HepG2 (cell line): ENCODE data around the gene NOVA2. TPM values are rescaled to one million over a fixed set of nuclear protein-coding genes. Genes with fewer than 3 reads are reported as not detected.

Experiments used
- AHR ChIP-seq: IDR thresholded peaks from 2 replicates; pipeline ENCODE4 v1.6.1; 2018; ENCODE audit warnings: missing genetic modification reagents, missing compliant biosample characterization
- ATF7-NPFF ChIP-seq: sonication (generic); formaldehyde crosslinking; IDR thresholded peaks from 2 replicates; pipeline ENCODE4 v1.8.1; 2023; ENCODE audit warnings: mild to moderate bottlenecking, low read depth, missing genetic modification reagents, moderate library complexity
- CENPX ChIP-seq: sonication (generic); formaldehyde crosslinking; IDR thresholded peaks from 2 replicates; pipeline ENCODE4 v1.9.0; 2021; ENCODE audit warnings: mild to moderate bottlenecking, missing genetic modification reagents, moderate library complexity
- FOXK2 ChIP-seq: fragments of 450-650 bp; IDR thresholded peaks from 2 replicates; pipeline ENCODE4 v1.6.1; 2016
- JUND ChIP-seq: sonication (generic); formaldehyde crosslinking; IDR thresholded peaks from 2 replicates; pipeline ENCODE4 v1.8.0; 2022; ENCODE audit warnings: mild to moderate bottlenecking, missing genetic modification reagents
- KLF6 ChIP-seq: IDR thresholded peaks from 2 replicates; pipeline ENCODE4 v1.8.0; 2016; ENCODE audit warnings: missing biosample characterization, missing genetic modification reagents
- MAFF ChIP-seq: IDR thresholded peaks from 2 replicates; pipeline ENCODE4 v1.6.1; 2011; ENCODE audit warnings: low read depth, low read length, improper control_type of control experiment
- MTF1 ChIP-seq: sonication (generic); formaldehyde crosslinking; IDR thresholded peaks from 2 replicates; pipeline ENCODE4 v1.5.0; 2020; ENCODE audit warnings: missing genetic modification reagents
- SRSF1 ChIP-seq: fragments of 200-400 bp; formaldehyde crosslinking; optimal IDR thresholded peaks from 2 replicates; pipeline ENCODE3; 2017; ENCODE audit warnings: mild to moderate bottlenecking, low read depth, low read length, moderate library complexity
- TEAD3 ChIP-seq: optimal IDR thresholded peaks from 2 replicates; pipeline ENCODE3; 2016; ENCODE audit warnings: borderline replicate concordance
- TSC22D2 ChIP-seq: sonication (generic); formaldehyde crosslinking; IDR thresholded peaks from 2 replicates; pipeline ENCODE4 v1.5.1; 2020; ENCODE audit warnings: missing genetic modification reagents, mild to moderate bottlenecking, borderline replicate concordance
- ZNF652 ChIP-seq: IDR thresholded peaks from 2 replicates; pipeline ENCODE4 v1.6.1; 2016; ENCODE audit warnings: low read depth, borderline replicate concordance
- ZNF720 ChIP-seq: sonication (generic); formaldehyde crosslinking; IDR thresholded peaks from 2 replicates; pipeline ENCODE4 v1.4.0; 2020; ENCODE audit warnings: missing genetic modification reagents
- ZSCAN25 ChIP-seq: sonication (generic); formaldehyde crosslinking; IDR thresholded peaks from 2 replicates; pipeline ENCODE4 v1.8.0; 2022; ENCODE audit warnings: mild to moderate bottlenecking, missing genetic modification reagents
- polyA plus RNA-seq, 8 experiments: library from polyadenylated mRNA; depleted of rRNA in 3 of 8; stranded (reverse) in 7 of 8; unstranded in 1 of 8; fragments of >200 nt; fragmentation: Illumina TruSeq in 4 of 8; extraction: Trizol in 4 of 8; gene quantifications; 2 replicates each; pipeline versions ENCODE4 v1.2.1 to v1.2.3, GENCODE V29; 2011 to 2016; ENCODE audit warnings: low read depth in 4 of 8, missing spikeins in 1 of 8, mixed read lengths in 1 of 8; ENCODE audit not compliant: insufficient read depth in 1 of 8
- total RNA-seq, 5 experiments: library from RNA; depleted of rRNA; stranded (reverse); fragments of >200 nt; fragmentation: Illumina TruSeq; extraction: Trizol; gene quantifications; 2 replicates each; pipeline ENCODE4 v1.2.3, GENCODE V29; 2016; ENCODE audit warnings: low read depth in 1 of 5
- TF ChIP-seq, protein P1 (sequence below): sonication (generic); formaldehyde crosslinking; IDR thresholded peaks from 2 replicates; pipeline ENCODE4 v1.5.0; 2020; ENCODE audit warnings: mild to moderate bottlenecking, missing genetic modification reagents, borderline replicate concordance
- TF ChIP-seq, protein P2 (sequence below): sonication (generic); formaldehyde crosslinking; IDR thresholded peaks from 2 replicates; pipeline ENCODE4 v1.5.1; 2020; ENCODE audit warnings: mild to moderate bottlenecking, missing genetic modification reagents, moderate library complexity
- TF ChIP-seq, protein P3 (sequence below): sonication (generic); formaldehyde crosslinking; IDR thresholded peaks from 2 replicates; pipeline ENCODE4 v1.5.1; 2020; ENCODE audit warnings: mild to moderate bottlenecking, moderate library complexity, missing genetic modification reagents

Gene NOVA2
- total and polyA plus RNA-seq, 2 of the 13 experiments (the other 11 are each of a cell fraction or from before 2014, with no cell fraction given), result not detected

DNA sequence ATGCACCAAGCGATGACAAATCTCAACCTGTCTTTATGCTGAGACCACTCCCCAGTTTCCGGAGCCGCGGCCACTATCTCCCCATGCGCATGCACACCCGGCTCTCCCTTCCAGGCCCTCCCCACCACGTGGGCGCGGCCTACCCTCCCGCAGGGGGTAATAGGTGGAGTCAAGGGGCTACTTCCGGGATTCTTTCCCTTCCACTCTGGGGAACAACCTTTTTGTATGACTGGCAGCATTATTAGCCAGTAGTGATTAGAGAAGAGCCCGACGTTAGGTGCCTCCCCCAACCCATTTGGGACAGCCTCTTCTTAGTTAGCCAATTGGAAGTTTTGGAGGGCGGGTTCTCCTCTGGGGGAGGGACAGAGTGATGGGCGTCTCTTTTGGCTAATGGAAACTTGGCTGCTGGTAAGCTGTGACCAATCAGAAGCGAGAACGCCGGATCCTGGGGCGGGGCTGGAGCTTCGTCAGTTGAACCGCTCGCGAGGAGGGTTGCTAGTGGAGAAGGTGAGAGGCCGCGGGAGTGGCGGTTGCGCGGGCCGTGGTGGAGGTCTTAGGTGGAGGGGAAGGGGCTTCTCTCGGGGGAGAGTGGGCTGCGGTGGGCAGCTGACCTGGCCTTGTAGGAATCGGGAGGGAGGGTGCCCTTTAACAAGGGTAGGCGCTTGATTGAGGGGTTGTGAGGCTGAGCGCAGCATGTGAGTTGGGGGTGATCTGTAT is 21.5 kb upstream of the NOVA2 start, which contains the start of gene CCDC61 (continued):
- TF ChIP-seq, protein P1, sequence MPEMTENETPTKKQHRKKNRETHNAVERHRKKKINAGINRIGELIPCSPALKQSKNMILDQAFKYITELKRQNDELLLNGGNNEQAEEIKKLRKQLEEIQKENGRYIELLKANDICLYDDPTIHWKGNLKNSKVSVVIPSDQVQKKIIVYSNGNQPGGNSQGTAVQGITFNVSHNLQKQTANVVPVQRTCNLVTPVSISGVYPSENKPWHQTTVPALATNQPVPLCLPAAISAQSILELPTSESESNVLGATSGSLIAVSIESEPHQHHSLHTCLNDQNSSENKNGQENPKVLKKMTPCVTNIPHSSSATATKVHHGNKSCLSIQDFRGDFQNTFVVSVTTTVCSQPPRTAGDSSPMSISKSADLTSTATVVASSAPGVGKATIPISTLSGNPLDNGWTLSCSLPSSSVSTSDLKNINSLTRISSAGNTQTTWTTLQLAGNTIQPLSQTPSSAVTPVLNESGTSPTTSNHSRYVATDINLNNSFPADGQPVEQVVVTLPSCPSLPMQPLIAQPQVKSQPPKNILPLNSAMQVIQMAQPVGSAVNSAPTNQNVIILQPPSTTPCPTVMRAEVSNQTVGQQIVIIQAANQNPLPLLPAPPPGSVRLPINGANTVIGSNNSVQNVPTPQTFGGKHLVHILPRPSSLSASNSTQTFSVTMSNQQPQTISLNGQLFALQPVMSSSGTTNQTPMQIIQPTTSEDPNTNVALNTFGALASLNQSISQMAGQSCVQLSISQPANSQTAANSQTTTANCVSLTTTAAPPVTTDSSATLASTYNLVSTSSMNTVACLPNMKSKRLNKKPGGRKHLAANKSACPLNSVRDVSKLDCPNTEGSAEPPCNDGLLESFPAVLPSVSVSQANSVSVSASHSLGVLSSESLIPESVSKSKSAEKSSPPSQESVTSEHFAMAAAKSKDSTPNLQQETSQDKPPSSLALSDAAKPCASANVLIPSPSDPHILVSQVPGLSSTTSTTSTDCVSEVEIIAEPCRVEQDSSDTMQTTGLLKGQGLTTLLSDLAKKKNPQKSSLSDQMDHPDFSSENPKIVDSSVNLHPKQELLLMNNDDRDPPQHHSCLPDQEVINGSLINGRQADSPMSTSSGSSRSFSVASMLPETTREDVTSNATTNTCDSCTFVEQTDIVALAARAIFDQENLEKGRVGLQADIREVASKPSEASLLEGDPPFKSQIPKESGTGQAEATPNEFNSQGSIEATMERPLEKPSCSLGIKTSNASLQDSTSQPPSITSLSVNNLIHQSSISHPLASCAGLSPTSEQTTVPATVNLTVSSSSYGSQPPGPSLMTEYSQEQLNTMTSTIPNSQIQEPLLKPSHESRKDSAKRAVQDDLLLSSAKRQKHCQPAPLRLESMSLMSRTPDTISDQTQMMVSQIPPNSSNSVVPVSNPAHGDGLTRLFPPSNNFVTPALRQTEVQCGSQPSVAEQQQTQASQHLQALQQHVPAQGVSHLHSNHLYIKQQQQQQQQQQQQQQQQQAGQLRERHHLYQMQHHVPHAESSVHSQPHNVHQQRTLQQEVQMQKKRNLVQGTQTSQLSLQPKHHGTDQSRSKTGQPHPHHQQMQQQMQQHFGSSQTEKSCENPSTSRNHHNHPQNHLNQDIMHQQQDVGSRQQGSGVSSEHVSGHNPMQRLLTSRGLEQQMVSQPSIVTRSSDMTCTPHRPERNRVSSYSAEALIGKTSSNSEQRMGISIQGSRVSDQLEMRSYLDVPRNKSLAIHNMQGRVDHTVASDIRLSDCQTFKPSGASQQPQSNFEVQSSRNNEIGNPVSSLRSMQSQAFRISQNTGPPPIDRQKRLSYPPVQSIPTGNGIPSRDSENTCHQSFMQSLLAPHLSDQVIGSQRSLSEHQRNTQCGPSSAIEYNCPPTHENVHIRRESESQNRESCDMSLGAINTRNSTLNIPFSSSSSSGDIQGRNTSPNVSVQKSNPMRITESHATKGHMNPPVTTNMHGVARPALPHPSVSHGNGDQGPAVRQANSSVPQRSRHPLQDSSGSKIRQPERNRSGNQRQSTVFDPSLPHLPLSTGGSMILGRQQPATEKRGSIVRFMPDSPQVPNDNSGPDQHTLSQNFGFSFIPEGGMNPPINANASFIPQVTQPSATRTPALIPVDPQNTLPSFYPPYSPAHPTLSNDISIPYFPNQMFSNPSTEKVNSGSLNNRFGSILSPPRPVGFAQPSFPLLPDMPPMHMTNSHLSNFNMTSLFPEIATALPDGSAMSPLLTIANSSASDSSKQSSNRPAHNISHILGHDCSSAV (CRISPR knock-in tag), result no peak
- TF ChIP-seq ZSCAN25, result 0 out of 2 replicates have a peak, but pooled peaks have one; percentile 52
- peak; percentile 12; the same call in 1 of the 2 replicates for TF ChIP-seq TSC22D2 (CRISPR knock-in tag)
- TF ChIP-seq MAFF, result no peak
- TF ChIP-seq, protein P2, sequence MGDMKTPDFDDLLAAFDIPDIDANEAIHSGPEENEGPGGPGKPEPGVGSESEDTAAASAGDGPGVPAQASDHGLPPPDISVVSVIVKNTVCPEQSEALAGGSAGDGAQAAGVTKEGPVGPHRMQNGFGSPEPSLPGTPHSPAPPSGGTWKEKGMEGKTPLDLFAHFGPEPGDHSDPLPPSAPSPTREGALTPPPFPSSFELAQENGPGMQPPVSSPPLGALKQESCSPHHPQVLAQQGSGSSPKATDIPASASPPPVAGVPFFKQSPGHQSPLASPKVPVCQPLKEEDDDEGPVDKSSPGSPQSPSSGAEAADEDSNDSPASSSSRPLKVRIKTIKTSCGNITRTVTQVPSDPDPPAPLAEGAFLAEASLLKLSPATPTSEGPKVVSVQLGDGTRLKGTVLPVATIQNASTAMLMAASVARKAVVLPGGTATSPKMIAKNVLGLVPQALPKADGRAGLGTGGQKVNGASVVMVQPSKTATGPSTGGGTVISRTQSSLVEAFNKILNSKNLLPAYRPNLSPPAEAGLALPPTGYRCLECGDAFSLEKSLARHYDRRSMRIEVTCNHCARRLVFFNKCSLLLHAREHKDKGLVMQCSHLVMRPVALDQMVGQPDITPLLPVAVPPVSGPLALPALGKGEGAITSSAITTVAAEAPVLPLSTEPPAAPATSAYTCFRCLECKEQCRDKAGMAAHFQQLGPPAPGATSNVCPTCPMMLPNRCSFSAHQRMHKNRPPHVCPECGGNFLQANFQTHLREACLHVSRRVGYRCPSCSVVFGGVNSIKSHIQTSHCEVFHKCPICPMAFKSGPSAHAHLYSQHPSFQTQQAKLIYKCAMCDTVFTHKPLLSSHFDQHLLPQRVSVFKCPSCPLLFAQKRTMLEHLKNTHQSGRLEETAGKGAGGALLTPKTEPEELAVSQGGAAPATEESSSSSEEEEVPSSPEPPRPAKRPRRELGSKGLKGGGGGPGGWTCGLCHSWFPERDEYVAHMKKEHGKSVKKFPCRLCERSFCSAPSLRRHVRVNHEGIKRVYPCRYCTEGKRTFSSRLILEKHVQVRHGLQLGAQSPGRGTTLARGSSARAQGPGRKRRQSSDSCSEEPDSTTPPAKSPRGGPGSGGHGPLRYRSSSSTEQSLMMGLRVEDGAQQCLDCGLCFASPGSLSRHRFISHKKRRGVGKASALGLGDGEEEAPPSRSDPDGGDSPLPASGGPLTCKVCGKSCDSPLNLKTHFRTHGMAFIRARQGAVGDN (CRISPR knock-in tag), result peak; percentile 63
- no peak for TF ChIP-seq SRSF1
- TF ChIP-seq ZNF720, result no peak
- TF ChIP-seq AHR, result no peak
- TF ChIP-seq, protein P3, sequence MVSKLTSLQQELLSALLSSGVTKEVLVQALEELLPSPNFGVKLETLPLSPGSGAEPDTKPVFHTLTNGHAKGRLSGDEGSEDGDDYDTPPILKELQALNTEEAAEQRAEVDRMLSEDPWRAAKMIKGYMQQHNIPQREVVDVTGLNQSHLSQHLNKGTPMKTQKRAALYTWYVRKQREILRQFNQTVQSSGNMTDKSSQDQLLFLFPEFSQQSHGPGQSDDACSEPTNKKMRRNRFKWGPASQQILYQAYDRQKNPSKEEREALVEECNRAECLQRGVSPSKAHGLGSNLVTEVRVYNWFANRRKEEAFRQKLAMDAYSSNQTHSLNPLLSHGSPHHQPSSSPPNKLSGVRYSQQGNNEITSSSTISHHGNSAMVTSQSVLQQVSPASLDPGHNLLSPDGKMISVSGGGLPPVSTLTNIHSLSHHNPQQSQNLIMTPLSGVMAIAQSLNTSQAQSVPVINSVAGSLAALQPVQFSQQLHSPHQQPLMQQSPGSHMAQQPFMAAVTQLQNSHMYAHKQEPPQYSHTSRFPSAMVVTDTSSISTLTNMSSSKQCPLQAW (CRISPR knock-in tag), result 0 out of 2 replicates have a peak, but pooled peaks have one; percentile 3
- no peak for TF ChIP-seq CENPX (CRISPR knock-in tag)
- no peak for TF ChIP-seq JUND (CRISPR knock-in tag)
- no peak for TF ChIP-seq TEAD3 (CRISPR knock-in tag)
- TF ChIP-seq ATF7-NPFF (CRISPR knock-in tag), result no peak
- no peak for TF ChIP-seq KLF6 (CRISPR knock-in tag)
- TF ChIP-seq MTF1 (CRISPR knock-in tag), result no peak
- no peak for TF ChIP-seq ZNF652
- TF ChIP-seq FOXK2, result no peak
